ENCODE measurements around the gene ATOSA.

The ATOSA gene, protein sequence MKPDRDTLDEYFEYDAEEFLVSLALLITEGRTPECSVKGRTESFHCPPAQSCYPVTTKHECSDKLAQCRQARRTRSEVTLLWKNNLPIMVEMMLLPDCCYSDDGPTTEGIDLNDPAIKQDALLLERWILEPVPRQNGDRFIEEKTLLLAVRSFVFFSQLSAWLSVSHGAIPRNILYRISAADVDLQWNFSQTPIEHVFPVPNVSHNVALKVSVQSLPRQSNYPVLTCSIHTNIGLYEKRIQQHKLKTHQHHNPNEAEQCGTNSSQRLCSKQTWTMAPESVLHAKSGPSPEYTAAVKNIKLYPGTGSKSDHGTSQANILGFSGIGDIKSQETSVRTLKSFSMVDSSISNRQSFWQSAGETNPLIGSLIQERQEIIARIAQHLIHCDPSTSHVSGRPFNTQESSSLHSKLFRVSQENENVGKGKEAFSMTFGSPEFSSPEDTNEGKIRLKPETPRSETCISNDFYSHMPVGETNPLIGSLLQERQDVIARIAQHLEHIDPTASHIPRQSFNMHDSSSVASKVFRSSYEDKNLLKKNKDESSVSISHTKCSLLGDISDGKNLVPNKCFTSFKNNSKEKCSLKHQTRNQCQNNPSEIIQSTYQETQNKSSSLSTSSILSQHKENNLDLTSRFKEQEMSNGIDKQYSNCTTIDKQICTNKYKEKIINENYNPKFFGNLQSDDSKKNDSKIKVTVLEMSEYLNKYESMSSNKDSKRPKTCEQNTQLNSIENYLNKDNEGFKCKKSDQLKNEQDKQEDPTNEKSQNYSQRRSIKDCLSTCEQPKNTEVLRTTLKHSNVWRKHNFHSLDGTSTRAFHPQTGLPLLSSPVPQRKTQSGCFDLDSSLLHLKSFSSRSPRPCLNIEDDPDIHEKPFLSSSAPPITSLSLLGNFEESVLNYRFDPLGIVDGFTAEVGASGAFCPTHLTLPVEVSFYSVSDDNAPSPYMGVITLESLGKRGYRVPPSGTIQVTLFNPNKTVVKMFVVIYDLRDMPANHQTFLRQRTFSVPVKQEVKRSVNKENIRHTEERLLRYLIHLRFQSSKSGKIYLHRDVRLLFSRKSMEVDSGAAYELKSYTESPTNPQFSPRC

DNA sequence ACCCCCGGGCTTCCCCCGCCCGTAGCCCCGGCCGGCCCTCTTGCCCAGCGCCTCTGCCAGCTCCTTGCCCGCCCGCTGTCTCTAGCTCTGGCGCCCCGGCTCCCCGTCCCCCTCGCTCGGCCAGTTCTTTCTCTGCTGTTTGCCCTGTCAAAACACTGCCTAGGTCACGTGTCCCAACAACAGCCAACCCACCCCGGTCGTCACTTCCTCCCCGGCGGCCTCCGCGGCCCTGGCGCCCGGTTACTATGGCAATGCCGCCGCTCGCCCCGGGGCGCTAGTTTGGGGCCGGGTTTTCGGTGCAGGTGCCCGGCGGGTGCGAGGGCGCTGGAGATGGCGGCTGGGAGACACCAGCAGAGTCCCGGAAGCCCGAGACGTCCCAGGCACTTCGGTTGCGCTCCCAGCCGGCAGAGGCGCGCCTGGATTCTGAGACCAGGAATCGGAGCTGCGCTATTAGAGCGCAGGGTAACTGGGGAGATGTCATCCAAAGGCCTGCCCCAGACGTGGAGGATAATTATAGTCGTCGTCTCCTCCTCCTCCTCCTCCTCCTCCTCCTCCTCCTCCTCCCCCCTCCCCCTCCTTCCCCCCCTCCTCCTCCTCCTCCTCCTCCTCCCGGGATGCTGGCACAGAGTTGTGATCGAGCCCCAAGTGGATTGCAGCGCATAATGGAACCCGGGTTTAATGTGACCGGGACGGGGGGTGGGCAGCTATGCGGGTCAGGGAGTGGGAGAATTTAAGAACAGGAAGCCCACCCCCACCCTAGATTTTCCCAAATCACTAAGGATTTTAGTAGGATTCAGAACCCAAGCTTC lies at the start of gene ATOSA:
ATOSA (minus strand) TSS at position 157 of the 809 bp plus-strand sequence. CDS start 1,367 bp downstream, outside the sequence.
- peak; percentile 94 for DNase-seq

DNA sequence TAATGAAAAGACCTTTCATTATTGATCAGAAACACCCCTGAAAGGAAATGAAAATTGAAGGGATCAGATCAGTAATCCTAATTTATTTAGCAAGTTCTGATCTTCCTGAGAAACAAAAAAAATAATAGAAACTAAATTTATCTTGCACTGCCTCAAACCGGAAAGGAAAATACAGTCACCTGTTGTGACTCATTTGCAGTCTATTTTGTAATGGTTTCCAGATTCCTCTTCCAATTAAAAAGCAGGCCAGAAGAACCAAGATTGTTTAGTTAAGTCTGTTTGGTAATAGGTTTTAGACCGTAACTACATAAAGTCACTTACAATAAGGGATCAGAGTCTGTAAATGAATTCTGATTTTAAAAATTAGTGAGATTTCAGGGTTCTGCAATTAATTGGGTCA lies 49.7 kb upstream of the ATOSA start:
- no peak for DNase-seq

DNA sequence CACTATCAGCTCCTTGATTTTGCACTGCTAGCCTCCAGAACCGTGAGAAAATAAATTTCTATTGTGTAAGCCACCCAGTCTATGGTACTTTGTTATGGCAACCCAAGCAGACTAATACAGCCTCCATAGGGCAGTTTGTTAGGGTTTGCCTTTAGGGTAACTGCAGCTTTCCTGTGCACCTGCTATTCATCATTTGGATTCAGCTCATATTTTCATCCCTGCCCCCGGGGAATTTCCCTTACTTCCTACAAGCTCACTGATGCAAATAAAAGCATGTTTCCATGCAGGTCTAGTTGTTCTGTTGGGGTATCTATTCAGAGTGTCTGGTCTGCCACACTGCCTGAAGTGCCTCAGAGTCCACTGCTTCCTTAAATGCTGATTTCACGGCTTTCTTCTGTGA lies 48.6 kb upstream of the ATOSA start:
- DNase-seq, result no peak

DNA sequence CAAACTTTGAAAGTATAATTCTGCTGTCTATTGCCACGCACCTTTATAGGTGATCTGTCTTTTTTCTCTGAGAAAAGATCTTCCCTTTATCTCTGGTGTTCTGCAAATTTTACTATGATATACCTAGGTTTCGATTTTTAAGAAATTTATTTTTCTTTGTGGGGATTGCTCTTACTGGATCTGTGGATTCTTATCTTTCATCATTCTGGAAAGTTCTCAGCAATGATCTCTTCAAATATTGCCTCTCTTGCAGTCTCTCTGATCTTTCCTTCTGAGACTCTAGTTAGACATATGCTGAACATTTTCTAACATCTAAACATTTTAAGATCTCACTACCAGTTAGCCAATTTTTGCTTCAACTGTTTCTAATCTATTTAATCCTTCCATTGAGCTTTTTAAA lies 47.0 kb upstream of the ATOSA start:
- DNase-seq, result no peak

DNA sequence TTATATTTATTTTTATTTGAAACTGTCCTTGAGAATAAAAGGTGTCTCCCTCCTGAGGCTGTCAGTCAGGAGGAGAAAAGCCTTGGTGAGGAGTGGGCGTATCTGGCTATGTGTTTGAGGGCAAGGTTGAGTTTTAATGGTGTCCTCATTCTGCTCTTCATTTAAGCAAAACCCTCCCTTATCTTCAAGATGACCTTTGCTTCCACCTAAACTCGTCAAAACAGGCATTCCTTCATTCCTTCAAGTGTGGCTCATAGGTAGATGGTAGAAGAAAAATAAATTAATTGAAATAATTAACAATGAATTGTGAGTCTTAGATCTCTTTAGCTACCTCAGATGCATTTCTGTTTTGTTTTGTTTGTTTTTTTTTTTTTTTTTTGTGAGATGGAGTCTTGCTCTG lies 39.4 kb upstream of the ATOSA start:
- DNase-seq, result no peak

DNA sequence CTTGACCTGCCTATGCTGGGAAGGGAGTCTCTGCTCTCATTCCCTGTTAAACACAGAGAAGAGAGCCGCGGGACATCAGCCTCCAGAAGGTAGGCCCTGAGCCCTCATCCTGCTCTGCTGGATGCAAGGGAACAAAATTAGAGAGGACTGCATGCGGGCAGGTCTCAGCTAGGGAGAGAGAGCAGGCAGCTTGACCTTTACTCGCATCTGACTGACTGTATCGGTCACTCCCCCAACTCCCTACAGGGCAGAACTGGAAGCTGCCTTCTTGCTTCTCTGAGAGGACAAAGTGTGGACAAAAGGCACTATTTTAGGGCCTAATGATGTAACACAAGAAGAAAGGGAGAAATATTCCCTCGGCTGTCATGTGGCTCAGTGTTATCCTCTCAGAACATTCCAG lies 38.7 kb upstream of the ATOSA start:
- DNase-seq, result no peak

DNA sequence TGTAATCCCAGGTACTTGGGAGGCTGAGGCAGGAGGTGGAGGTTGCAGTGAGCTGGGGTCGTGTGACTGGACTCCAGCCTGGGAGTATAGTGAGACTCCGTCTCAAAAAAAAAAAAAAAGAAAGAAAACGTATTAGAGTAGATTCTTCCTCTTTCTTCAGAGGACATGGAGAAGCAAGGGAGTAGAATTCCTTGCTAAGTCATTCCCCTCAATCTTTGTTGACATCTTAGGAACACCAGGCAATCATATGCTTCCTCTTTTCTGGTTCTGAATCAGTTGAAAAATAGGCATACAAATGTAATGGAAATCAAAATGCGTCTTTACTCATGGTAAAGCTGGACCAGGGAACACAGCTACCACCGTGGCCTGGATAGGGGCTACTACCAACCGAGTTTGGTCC lies 38.3 kb upstream of the ATOSA start:
- no peak for DNase-seq

DNA sequence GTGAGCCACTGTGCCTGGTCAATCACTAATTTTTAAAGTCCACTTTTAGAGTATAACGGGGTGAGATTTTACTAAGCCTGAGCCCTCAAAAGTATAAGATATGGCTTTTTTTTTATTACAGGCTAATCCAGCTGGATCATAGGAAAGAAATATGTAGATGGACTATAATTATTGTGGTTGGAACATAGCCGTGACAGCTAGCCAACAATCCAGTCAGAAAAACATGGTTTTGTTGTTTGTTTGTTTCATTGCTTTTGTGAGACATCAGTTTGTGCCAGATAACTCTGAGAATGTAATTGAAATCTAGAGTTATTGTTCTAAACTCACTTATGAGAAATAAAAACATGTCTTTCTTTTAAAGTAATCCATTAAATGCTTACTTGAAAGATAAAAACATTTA lies 37.3 kb upstream of the ATOSA start:
- no peak for DNase-seq

DNA sequence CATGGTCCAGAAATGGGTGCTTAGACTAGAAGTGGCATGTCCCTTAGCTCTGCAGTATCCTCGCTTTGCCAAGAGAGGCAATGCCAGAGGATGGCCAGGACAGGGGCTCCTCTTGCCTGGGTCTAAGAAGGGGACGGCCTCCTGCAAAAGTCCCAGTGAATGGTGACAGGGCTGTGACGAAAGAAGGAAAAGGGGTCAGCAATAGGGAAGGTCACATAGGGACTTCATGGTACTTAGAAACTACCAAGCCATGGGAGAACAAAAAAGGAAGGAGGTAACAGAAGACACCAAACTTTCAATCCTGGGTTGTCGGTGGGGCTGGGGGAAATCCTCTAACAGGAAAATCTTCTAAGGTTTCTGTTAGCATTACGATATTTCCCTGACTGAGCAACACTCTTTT lies 36.2 kb upstream of the ATOSA start:
- DNase-seq, result no peak

DNA sequence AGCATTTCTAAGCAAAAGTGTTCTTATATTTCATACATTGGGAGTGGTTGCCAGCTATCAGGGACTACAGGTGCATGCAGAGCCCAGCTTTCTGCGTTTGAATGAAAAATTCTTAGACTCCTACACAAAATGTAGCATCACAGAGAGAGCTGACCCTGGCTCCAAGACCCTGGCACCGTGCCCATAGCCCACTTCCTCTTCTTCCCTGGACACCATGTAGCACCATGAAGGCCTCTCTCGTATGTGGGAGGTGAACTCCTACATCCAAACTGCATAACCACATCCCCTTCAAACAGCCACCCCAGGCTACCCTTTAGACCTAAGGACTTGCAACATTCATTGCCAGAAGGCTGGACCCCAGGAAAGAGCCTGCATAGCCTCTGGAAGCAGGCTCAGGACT lies 35.8 kb upstream of the ATOSA start:
- DNase-seq, result no peak

DNA sequence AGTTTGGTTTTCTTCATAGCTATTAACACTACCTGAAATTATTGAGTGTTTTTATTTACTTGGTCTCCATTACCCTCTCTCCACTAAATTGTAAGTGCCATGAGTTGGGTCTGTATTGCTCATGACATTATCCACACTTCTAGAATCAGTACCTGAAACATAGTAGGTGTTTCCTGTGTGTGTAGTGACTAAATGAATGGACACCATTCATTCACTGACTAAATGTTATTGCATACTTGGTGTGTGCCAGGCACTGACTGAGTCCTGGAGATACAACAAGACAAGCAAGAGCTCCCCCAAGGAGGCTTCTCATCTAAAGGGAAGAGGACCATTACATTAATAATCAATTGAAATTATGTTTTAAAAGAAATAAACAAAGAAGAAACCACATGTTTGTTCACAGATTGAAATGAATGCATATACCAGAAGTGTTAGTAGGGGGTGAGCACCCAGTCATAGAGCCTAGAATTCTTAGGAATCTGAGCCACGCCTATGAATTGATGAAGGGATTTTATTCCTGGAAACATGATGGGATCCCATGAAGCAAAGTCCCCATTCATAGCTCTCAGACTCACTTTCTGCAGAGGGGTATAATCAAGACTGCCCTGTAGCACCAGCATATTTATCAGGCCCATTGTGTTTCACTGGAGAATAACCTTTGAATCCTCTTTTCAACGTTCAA lies 31.7 kb upstream of the ATOSA start:
- DNase-seq, result peak; percentile 9

DNA sequence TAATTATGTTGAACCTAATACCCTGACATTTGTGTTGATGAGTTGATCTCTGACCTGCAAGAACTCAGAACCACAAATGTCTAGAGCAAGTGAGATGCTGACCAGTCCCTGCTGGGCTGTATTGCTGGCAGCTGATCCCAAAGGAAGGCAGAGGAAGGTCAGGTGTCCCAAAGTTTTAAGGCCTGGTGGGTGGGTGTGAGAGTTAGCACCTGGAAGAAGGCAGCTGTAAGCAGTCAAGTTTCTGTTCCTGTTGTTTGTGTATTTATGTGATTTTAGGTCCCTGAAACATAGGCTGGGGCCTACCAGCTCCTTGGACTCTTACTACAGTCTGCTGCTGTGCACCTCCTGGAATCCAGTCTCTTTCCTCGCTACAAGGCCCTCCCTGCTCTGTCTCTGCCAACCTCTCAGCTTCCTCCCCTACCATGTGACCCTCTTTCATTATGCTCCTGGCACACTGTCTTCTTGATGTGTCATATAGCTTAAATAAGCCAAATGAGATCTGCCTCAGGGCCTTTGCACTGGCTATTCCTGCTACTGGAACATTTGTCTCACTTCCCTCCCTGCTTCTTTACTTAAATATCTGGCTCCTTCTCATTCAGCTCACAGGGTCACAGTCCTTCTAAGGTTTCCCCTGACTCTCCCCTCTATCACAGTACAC lies 31.0 kb upstream of the ATOSA start:
- no peak for DNase-seq

DNA sequence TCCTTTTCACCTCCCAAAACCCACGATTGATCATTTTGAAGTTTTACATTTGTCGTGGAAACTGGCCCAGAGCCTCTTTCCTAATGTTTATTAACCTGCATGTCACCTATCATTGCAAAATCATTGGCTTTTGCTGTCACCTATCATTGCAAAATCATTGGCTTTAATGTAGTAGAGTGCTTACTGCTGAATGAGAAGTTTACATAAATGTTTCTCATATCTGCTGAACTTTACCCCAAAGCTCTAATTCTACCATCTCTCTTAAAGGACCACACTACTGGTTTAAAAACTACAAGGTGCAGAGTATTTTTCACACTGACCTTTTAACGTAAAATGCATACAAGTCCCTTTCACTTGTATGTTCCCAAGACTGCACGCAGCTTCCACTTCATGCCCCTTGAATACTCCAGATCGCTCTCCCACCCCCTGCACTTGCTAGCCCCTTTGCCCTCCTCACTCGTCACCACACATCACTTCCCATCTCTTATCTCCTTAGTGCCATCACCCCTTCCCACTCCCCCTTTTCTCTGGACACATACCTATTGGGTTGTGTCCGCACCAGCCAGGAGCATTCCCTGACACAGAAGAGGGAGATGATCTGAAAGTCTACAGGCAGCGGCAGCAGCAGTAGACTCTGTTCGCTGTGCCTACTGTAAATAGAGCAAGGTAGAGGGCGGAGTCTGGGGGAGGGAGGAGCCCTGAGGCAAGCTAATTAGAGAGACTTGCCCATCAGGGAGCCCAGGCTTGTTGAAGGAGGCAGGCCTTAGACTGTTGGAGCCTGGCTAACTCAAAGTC lies 30.2 kb upstream of the ATOSA start:
- DNase-seq, result no peak

DNA sequence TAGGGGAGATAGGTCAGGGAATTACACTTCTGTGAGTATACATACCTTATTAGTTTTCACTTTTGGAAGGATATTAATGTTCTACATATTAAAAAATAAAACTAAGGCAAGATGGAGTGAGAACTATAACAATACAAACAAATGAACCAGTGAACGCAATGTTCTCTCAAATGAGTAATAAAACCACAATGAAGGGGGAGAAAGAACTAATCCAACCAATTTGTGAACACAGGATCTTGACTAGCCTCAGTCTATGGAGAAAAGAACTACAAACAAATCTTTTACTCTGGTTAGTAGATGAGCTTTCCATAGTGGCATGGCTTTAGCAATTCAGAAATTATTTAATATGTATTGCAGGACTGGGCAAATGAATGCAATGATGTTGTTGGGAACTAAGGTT lies 26.9 kb upstream of the ATOSA start:
- DNase-seq, result no peak

DNA sequence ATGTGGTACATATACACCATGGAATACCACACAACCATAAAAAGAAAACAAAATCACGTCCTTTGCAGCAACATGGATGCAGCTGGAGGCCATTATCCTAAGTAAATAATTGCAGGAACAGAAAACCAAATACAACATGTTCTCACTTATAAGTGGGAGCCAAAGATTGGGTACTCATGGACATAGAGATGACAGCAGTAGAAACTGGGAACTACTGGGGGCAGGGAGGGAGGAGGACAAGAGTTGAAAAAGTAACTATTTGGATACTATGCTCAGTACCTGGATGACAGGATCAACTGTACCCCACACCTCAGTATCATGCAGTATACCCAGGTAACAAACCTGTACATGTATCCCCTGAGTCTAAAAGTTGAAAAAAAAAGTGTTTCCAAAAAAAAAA lies 23.2 kb upstream of the ATOSA start:
- no peak for DNase-seq

DNA sequence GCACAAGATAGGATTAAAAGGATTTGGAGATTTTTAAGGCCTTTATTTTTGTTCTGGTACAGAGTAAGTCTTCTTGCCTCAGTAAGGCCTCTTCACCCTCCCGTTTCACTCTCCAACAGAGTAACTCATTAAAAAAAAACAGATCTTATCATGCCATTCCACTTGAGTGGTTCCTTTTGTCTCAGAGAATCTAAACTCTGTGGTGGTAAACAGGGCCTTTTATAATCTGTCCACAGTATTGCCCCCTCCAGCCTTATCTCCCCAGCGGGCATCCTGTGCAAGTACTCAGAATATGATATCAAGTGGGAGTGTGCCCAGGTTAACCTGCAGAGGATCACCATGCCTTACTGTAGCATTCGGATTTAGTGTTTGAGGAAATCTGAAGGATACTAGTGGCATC lies 20.3 kb upstream of the ATOSA start:
- no peak for DNase-seq

DNA sequence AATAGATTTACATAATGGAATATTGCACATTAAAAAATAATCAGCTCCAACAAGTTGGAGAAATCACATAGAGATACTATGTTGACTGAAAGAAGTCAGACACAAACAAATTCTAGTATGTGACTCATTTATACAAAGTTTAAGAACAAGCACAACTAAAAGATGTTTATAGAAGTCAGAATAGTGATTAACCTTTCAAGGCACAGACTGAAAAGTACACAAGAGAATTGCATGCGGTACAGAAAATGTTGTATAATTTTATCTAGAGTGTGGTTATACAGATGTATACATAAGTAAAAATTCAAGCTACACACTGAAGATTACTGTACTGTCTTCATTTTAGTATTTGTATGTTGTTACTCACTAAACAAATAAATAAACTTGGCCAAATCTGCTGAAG lies 19.3 kb upstream of the ATOSA start:
- no peak for DNase-seq

DNA sequence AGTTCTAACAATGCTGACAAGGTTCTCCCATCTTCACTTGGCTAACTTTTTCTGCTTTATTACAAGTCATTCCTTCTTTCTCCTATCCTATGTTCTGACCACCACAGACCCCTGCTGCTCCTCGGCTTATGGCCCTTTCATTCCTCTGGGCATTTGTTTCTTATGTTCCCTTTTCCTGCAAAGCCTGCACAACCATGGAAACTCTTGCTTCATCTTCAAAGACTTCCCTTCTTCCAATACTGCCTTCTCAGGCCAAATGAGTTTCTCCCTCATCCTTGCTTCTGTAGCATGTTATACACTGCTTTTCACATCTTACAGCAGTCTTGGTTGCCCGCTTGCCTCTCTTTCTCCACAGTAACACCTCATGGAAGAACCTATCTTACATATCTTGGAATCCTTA lies 17.9 kb upstream of the ATOSA start:
- no peak for DNase-seq

DNA sequence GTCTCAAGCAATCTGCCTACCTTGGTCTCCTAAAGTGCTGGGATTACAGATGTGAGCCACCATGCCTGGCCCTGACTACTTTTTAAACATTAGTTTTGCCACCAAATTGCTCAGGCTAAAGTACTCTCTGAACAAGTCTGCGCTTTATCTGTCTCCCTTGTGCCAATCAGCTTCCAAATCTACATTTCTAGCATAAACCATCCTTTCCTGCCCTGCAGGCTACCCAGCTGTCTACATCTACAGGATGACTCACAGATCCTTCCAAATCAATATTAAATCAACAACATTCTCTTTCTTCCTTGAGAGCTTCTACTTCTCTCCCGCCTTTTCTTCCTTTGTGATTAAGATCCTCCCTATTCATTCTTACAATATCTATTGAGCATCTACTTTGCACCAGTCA lies 16.0 kb upstream of the ATOSA start:
- DNase-seq, result no peak

DNA sequence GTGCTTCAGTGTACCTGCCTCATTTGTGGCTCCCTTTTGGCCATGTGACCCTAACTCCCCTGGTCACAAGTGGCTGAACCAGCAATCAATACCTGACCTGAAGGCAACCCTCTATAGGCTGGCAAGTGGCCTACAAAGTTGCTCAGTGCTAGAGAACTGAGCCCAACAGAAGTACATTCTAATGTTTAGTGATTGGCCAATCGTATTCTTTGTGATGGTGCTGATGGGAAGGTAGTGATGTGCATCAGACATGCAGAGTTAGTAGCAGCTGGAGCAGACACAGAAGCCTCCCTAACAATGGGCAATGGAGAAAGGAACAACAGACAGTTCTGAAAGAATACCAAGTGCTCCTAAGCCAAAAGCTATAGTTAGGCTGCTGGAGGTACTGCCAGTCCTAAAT lies 10.4 kb upstream of the ATOSA start:
- no peak for DNase-seq

DNA sequence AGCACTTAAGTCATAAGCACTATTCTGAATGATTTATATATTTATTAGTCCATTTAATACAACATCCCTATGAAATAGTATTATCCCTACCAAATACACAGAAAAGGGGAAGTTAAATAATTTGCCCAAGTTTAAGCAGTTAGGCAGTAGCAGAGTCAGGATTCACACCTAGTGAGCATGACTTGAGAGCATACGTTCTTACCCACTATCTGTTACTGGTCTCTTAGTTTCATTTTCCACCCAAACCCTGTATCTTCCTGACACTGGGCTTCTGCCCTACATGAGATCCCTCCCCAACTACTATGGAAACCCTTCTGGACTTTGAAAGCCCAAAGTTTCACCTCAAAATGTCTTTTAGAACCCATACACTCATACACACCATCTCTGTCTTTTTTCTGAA lies 4.4 kb upstream of the ATOSA start:
- peak; percentile 20 for DNase-seq

Data from activated CD4-positive, alpha-beta T cell treated with anti-CD3 and anti-CD28 coated beads, Interleukin-10, Interleukin-2, amounts not matched to agents 100 ng/mL and 50 ng/mL, durations not matched to agents 16 hours and 8 hours (primary cell).